ENCODE measurements around the gene AQP9. TPM values are rescaled to one million over a fixed set of nuclear protein-coding genes. Genes with fewer than 3 reads are reported as not detected.

AQP9 gene
- total and polyA plus RNA-seq, 2 of the 8 experiments (the other 6 are each of a cell fraction or from before 2014, with no cell fraction given), result not detected

DNA sequence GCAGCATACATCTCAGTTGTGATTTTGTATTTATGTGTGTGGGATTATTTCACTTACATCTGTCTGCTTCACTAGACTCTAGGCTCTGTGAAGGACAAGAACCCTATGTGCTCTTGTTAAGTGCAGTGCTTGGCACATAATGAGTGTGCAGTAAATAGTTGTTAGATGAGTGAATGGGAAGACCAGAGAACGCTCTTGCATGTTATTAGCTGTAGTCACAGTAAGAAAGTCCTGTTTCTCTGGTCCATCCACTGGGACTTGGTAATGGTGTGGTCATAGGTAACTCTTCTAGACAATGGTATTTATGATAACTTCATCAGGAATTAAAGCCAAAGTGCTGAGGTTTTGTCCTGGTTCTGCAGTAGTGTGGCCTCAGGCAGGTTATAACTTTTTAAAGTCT, 1.4 kb upstream of the AQP9 start:
- no peak for FAIRE-seq
- no peak overlapping the region for H2BK20ac ChIP-seq (ENCODE audit: low read length)
- no peak overlapping the region for H3K56ac ChIP-seq (replicated peaks; ENCODE audit: insufficient read length, low read depth, low read length)
- H3K9me3 ChIP-seq (ENCODE audit: insufficient read depth in 2 of 2, low read depth in 1 of 2, low read length in 1 of 2), result no peaks in the 10 kb centered on the region
- no peak overlapping the region for H3K4me3 ChIP-seq (ENCODE audit: extremely low read depth in 1 of 4, insufficient read depth in 2 of 4, low read depth in 3 of 4, low read length in 4 of 4)
- no peak overlapping the region for H2AK5ac ChIP-seq (ENCODE audit: low read depth, low read length)
- no peaks in the 10 kb centered on the region; the same call in 1 of the 2 replicates for H3K23me2 ChIP-seq (ENCODE audit: low read depth, low read length)
- H3K79me2 ChIP-seq (ENCODE audit: control insufficient read depth in 1 of 2, insufficient read depth in 2 of 2, low read length in 2 of 2), result no peaks in the 10 kb centered on the region
- H3K4me2 ChIP-seq (ENCODE audit: insufficient read depth in 1 of 2, low read depth in 2 of 2, low read length in 2 of 2), result no peak overlapping the region
- no peak overlapping the region for H3K4ac ChIP-seq (replicated peaks; ENCODE audit: insufficient read length, low read depth, low read length)
- no peak overlapping the region for H2BK15ac ChIP-seq (ENCODE audit: low read length)
- H3K4me1 ChIP-seq (replicated peaks in 1 of 4; ENCODE audit: control insufficient read depth in 3 of 4, insufficient read depth in 4 of 4, low read length in 3 of 4), result peaks cover 0 to 2% (median 0%) of the 10 kb centered on the region in 4 experiments; a peak in 3 of 7 replicates
- CTCF ChIA-PET (ENCODE audit: partially characterized antibody), result no interaction called here
- no peak overlapping the region for H3K23ac ChIP-seq (ENCODE audit: insufficient read length)
- no peak overlapping the region for H3K27ac ChIP-seq (ENCODE audit: low read depth, low read length)
- H3K27me3 ChIP-seq (replicated peaks in 1 of 4; ENCODE audit: control insufficient read depth in 3 of 4, extremely low read depth in 1 of 4, insufficient read depth in 3 of 4, low read length in 3 of 4), result no peaks in the 10 kb centered on the region
- H2BK12ac ChIP-seq (ENCODE audit: low read depth, low read length), result no peak overlapping the region
- no peaks in the 10 kb centered on the region for H3K79me1 ChIP-seq (ENCODE audit: low read depth, low read length)
- H3K14ac ChIP-seq (ENCODE audit: insufficient read length), result no peak overlapping the region
- no peaks in the 10 kb centered on the region for H3K36me3 ChIP-seq (ENCODE audit: control insufficient read depth in 2 of 4, insufficient read depth in 4 of 4, low read length in 3 of 4)
- no peak overlapping the region for H4K8ac ChIP-seq (ENCODE audit: extremely low read depth, insufficient read depth, low read length)
- POLR2A ChIA-PET (ENCODE audit: partially characterized antibody), result no interaction called here
- no peak overlapping the region for H2BK120ac ChIP-seq (replicated peaks; ENCODE audit: low read depth, low read length)
- H3K18ac ChIP-seq (ENCODE audit: extremely low read depth, low read length), result no peak overlapping the region
- no peaks in the 10 kb centered on the region for H4K20me1 ChIP-seq (replicated peaks in 1 of 2; ENCODE audit: control insufficient read depth in 1 of 2, insufficient read depth in 2 of 2, low read length in 2 of 2)
- no peak overlapping the region for H2BK5ac ChIP-seq (ENCODE audit: low read depth, low read length)
- no peak overlapping the region for H4K5ac ChIP-seq (ENCODE audit: insufficient read length, low read depth, low read length)
- no peak for DNase-seq (ENCODE audit: low read depth in 1 of 2, low spot score in 2 of 2)
- WGBS, 2 experiments (ENCODE audit: extremely low coverage in 1 of 2, insufficient coverage in 1 of 2, insufficient read length in 1 of 2, insufficient replicate concordance in 2 of 2, low coverage in 1 of 2, low lambda C conversion rate in 2 of 2, missing lambda C conversion rate in 1 of 2), result 100% methylated on average over 1 of the region's 1 CpG; no CpG with 5 or more reads in 1 of the 2 experiments
- H4K91ac ChIP-seq (replicated peaks; ENCODE audit: insufficient read length, low read length), result no peak overlapping the region
- H2AFZ ChIP-seq (ENCODE audit: low read length), result no peak overlapping the region
- H3K9ac ChIP-seq (replicated peaks in 1 of 4; ENCODE audit: extremely low read depth in 1 of 4, low read depth in 3 of 4, low read length in 3 of 4), result no peak overlapping the region
- TF ChIP-seq SP2 (IDR thresholded peaks at IDR 0.05; ENCODE audit: low read length), result no peak
- TF ChIP-seq SAP30 (IDR thresholded peaks at IDR 0.05; ENCODE audit: insufficient read depth, insufficient replicate concordance, low read length), result no peak
- no peak for TF ChIP-seq POLR2AphosphoS5 (IDR thresholded peaks at IDR 0.05; ENCODE audit: low read depth, low read length)
- no peak for TF ChIP-seq YY1 (IDR thresholded peaks at IDR 0.05; ENCODE audit: low read depth, low read length)
- no peak for TF ChIP-seq SP1 (IDR thresholded peaks at IDR 0.05; ENCODE audit: low read depth, low read length)
- TF ChIP-seq CHD2 (IDR thresholded peaks at IDR 0.05; ENCODE audit: low read length), result no peak
- TF ChIP-seq MAFK (IDR thresholded peaks at IDR 0.05; ENCODE audit: low read depth, low read length), result no peak
- no peak for TF ChIP-seq SIRT6 (IDR thresholded peaks at IDR 0.05; ENCODE audit: low read length)
- TF ChIP-seq CTCF (IDR thresholded peaks at IDR 0.05; ENCODE audit: control extremely low read depth in 1 of 3, insufficient read depth in 1 of 3, low read depth in 1 of 3, low read length in 3 of 3), result no peak
- TF ChIP-seq KDM5A (IDR thresholded peaks at IDR 0.05; ENCODE audit: low read length), result no peak
- TF ChIP-seq, protein P1, sequence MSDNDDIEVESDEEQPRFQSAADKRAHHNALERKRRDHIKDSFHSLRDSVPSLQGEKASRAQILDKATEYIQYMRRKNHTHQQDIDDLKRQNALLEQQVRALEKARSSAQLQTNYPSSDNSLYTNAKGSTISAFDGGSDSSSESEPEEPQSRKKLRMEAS (IDR thresholded peaks at IDR 0.05), result no peak
